ENCODE results near the gene ENAH. TPM values are rescaled to one million over a fixed set of nuclear protein-coding genes. Genes with fewer than 3 reads are reported as not detected.

ENAH gene
- total and polyA plus RNA-seq, 2 experiments from 2014 or later, result 109 to 184 TPM

DNA sequence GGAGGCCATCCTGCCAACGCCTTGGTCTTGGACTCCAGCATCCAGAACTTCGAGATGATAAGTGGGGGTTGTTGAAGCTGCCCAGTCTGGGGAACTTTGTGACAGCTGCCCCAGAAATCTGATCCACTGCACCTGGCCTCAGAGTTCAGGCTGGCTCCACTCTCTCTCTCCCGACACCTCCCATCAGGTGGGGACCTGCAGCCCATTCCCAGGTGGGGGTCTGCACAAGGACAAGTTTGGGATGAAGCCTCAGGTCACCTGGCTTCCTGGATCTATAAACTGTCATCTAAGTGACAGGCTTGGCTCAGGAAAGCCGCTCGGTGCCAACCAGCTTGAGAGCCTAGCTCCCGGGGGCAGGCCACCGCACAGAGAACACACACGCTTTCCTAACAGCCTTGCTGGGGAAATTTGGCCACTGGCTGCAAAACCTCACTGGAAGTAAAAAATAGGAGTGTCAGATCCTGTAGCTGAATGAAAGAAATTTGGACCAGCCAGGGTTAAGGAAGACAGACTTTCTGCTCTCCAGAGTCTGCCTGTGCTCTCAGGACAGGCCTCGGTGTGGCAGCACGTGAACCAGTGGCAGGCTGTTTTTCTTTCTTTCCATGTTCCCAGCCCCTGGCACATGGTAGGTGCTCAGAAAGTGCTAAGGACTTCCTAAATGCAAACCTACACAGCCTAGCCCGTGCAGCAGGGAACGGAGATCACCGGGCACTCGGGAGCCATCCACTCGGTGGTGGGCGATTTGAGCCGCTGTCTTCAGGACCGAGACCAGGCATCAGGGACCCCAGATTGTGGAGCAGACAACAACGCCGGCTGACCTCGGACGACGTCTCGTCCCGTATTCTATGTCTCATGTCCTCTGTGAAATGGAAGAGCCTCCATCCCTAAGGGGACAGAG lies 182.5 kb downstream of the ENAH start:
- TF ChIP-seq STAT1 (IDR thresholded peaks at IDR 0.05; ENCODE audit: unreplicated experiment), result no peak
- TF ChIP-seq, protein P1, sequence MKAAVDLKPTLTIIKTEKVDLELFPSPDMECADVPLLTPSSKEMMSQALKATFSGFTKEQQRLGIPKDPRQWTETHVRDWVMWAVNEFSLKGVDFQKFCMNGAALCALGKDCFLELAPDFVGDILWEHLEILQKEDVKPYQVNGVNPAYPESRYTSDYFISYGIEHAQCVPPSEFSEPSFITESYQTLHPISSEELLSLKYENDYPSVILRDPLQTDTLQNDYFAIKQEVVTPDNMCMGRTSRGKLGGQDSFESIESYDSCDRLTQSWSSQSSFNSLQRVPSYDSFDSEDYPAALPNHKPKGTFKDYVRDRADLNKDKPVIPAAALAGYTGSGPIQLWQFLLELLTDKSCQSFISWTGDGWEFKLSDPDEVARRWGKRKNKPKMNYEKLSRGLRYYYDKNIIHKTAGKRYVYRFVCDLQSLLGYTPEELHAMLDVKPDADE (IDR thresholded peaks at IDR 0.05), result no peak
- TF ChIP-seq, protein P2, sequence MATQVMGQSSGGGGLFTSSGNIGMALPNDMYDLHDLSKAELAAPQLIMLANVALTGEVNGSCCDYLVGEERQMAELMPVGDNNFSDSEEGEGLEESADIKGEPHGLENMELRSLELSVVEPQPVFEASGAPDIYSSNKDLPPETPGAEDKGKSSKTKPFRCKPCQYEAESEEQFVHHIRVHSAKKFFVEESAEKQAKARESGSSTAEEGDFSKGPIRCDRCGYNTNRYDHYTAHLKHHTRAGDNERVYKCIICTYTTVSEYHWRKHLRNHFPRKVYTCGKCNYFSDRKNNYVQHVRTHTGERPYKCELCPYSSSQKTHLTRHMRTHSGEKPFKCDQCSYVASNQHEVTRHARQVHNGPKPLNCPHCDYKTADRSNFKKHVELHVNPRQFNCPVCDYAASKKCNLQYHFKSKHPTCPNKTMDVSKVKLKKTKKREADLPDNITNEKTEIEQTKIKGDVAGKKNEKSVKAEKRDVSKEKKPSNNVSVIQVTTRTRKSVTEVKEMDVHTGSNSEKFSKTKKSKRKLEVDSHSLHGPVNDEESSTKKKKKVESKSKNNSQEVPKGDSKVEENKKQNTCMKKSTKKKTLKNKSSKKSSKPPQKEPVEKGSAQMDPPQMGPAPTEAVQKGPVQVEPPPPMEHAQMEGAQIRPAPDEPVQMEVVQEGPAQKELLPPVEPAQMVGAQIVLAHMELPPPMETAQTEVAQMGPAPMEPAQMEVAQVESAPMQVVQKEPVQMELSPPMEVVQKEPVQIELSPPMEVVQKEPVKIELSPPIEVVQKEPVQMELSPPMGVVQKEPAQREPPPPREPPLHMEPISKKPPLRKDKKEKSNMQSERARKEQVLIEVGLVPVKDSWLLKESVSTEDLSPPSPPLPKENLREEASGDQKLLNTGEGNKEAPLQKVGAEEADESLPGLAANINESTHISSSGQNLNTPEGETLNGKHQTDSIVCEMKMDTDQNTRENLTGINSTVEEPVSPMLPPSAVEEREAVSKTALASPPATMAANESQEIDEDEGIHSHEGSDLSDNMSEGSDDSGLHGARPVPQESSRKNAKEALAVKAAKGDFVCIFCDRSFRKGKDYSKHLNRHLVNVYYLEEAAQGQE (IDR thresholded peaks at IDR 0.05; ENCODE audit: unreplicated experiment), result no peak
- TF ChIP-seq POLR2AphosphoS5 (IDR thresholded peaks at IDR 0.05; ENCODE audit: low read depth), result no peak
- no peak for TF ChIP-seq JUNB (IDR thresholded peaks at IDR 0.05; ENCODE audit: unreplicated experiment)
- TF ChIP-seq ZNF114 (CRISPR knock-in tag; IDR thresholded peaks at IDR 0.05), result no peak
- no peak overlapping the region for H3K27ac ChIP-seq (ENCODE audit: low read depth)
- H3K4me1 ChIP-seq (ENCODE audit: insufficient read depth), result peaks cover 8% of the 10 kb centered on the region
- H3K27ac Mint-ChIP-seq, result no peak overlapping the region
- no peak for DNase-seq (ENCODE audit: low spot score)
- H3K36me3 Mint-ChIP-seq (ENCODE audit: low read depth), result no peaks in the 10 kb centered on the region; the same call in 2 of the 3 replicates
- no peaks in the 10 kb centered on the region for H3K9me2 ChIP-seq (ENCODE audit: insufficient read depth)
- H3K27me3 Mint-ChIP-seq (ENCODE audit: insufficient read depth, low read depth, poor library complexity), result peaks cover 14% of the 10 kb centered on the region
- ATAC-seq, result no peak
- no peak overlapping the region for H2AFZ ChIP-seq
- no peak overlapping the region; the same call in 2 of the 3 replicates for H3K4me3 Mint-ChIP-seq
- no peaks in the 10 kb centered on the region for H4K20me1 ChIP-seq (replicated peaks; ENCODE audit: insufficient read depth)
- H3K36me3 ChIP-seq (ENCODE audit: insufficient read depth), result no peaks in the 10 kb centered on the region
- no peak overlapping the region for H3K4me3 ChIP-seq
- H3K79me2 ChIP-seq (replicated peaks; ENCODE audit: insufficient read depth), result no peaks in the 10 kb centered on the region
- peaks cover 3% of the 10 kb centered on the region; the same call in 1 of the 3 replicates for H3K9me3 Mint-ChIP-seq
- peaks cover 16% of the 10 kb centered on the region for H3K4me1 Mint-ChIP-seq
- peaks cover 3% of the 10 kb centered on the region; the same call in 1 of the 2 replicates for H3F3A ChIP-seq (replicated peaks; ENCODE audit: low read depth)
- no peaks in the 10 kb centered on the region for H3K27me3 ChIP-seq (ENCODE audit: insufficient read depth)
- H3K4me2 ChIP-seq, result no peak overlapping the region

DNA sequence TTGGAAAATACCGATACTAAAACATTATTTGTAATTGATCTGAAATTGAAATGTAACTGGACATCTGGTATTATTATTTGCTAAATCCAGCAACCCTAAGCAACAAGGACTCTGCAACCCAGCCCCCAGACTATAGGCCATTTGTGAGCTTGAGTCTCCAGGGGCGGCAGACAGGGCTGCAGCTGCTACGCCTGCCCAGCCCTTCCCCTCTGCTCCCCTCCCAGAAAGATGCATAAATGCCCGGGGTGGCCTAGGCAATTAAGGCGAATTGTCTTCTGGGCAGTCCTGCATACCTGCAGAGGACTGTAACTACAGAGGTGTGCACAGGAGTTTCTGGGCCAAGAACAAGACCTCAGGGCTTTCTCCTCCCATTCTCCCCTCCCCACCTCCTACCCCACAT lies 183.9 kb downstream of the ENAH start:
- Histone ChIP-seq H3K4me3 (no peak overlapping the region), H3K36me3 (ENCODE audit: insufficient read depth) (no peaks in the 10 kb centered on the region), H3F3A (replicated peaks; ENCODE audit: low read depth) (peaks cover 8% of the 10 kb centered on the region; the same call in 1 of the 2 replicates), H3K79me2 (replicated peaks; ENCODE audit: insufficient read depth) (no peaks in the 10 kb centered on the region), H3K4me2 (no peak overlapping the region), H3K27ac (ENCODE audit: low read depth) (no peak overlapping the region), H3K4me1 (ENCODE audit: insufficient read depth) (peaks cover 15% of the 10 kb centered on the region), H4K20me1 (replicated peaks; ENCODE audit: insufficient read depth) (no peaks in the 10 kb centered on the region), H3K27me3 (ENCODE audit: insufficient read depth) (no peaks in the 10 kb centered on the region), H2AFZ (no peak overlapping the region), H3K9me2 (ENCODE audit: insufficient read depth) (no peaks in the 10 kb centered on the region)
- DNase-seq (ENCODE audit: low spot score), result no peak
- Mint-ChIP-seq H3K9me3 (no peaks in the 10 kb centered on the region), H3K27me3 (ENCODE audit: insufficient read depth, low read depth, poor library complexity) (peaks cover 14% of the 10 kb centered on the region), H3K36me3 (ENCODE audit: low read depth) (no peaks in the 10 kb centered on the region; the same call in 2 of the 3 replicates), H3K4me3 (no peak overlapping the region; the same call in 2 of the 3 replicates), H3K27ac (no peak overlapping the region), H3K4me1 (peaks cover 22% of the 10 kb centered on the region)
- no peak for TF ChIP-seq EZH2 (IDR thresholded peaks at IDR 0.05; ENCODE audit: low read depth, unreplicated experiment)
- no peak for TF ChIP-seq POLR2AphosphoS5 (IDR thresholded peaks at IDR 0.05; ENCODE audit: low read depth)
- TF ChIP-seq, protein P3, sequence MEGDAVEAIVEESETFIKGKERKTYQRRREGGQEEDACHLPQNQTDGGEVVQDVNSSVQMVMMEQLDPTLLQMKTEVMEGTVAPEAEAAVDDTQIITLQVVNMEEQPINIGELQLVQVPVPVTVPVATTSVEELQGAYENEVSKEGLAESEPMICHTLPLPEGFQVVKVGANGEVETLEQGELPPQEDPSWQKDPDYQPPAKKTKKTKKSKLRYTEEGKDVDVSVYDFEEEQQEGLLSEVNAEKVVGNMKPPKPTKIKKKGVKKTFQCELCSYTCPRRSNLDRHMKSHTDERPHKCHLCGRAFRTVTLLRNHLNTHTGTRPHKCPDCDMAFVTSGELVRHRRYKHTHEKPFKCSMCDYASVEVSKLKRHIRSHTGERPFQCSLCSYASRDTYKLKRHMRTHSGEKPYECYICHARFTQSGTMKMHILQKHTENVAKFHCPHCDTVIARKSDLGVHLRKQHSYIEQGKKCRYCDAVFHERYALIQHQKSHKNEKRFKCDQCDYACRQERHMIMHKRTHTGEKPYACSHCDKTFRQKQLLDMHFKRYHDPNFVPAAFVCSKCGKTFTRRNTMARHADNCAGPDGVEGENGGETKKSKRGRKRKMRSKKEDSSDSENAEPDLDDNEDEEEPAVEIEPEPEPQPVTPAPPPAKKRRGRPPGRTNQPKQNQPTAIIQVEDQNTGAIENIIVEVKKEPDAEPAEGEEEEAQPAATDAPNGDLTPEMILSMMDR (conservative IDR thresholded peaks at IDR 0.05; ENCODE audit: low read depth in 2 of 2), result no peak
- TF ChIP-seq, protein P1 (IDR thresholded peaks at IDR 0.05), result no peak
- no peak for TF ChIP-seq EZH2phosphoT487 (IDR thresholded peaks at IDR 0.05; ENCODE audit: unreplicated experiment)
- TF ChIP-seq CREB1 (CRISPR knock-in tag; IDR thresholded peaks at IDR 0.05; ENCODE audit: low read depth), result no peak
- ATAC-seq, result no peak
